ENCODE results near the gene SETBP1. TPM values are rescaled to one million over a fixed set of nuclear protein-coding genes. Genes with fewer than 3 reads are reported as not detected.
A peak's percentile ranks its signal among the peaks of the same experiment; 100 is the strongest.

Gene SETBP1
- total RNA-seq (2021; fragmentation: NEBNext Ultra II Directional; extraction: Animal tissue kit (Norgen Biotek cat#: 25700)), result 4.6 and 6.5 TPM in 2 replicates
- polyA plus RNA-seq (2011; rRNA removed), result 1.8 and 2.0 TPM in 2 replicates
- 1.7 TPM for polyA plus RNA-seq (2011; cell fraction: cytosol; rRNA removed)
- polyA plus RNA-seq (2011; cell fraction: nucleus; rRNA removed), result 5.8 TPM
- polyA plus RNA-seq (2012, experiment 1 of 2), result 1.6 to 2.1 TPM (median 1.8 TPM) in 4 replicates
- 0.30 TPM for polyA plus RNA-seq (2012, experiment 2 of 2)
- 1.2 TPM for polyA plus RNA-seq (2013, experiment 1 of 2)
- polyA plus RNA-seq (2013, experiment 2 of 2), result 1.3 TPM
- polyA minus RNA-seq (2011; rRNA and poly(A)+ RNA removed), result 8.7 and 8.9 TPM in 2 replicates
- polyA minus RNA-seq (2011; cell fraction: cytosol; rRNA and poly(A)+ RNA removed), result 3.9 TPM
- polyA minus RNA-seq (2011; cell fraction: nucleus; rRNA and poly(A)+ RNA removed), result 29.7 TPM
- long read RNA-seq, experiment 1, partial matches to known transcripts, result 0 of 2 reads
- long read RNA-seq, experiment 1, other reads (novel, unspliced or antisense), result 2 of 2 reads
- long read RNA-seq, experiment 2, partial matches to known transcripts, result 0 of 3 reads
- long read RNA-seq, experiment 2, other reads (novel, unspliced or antisense), result 3 of 3 reads

DNA sequence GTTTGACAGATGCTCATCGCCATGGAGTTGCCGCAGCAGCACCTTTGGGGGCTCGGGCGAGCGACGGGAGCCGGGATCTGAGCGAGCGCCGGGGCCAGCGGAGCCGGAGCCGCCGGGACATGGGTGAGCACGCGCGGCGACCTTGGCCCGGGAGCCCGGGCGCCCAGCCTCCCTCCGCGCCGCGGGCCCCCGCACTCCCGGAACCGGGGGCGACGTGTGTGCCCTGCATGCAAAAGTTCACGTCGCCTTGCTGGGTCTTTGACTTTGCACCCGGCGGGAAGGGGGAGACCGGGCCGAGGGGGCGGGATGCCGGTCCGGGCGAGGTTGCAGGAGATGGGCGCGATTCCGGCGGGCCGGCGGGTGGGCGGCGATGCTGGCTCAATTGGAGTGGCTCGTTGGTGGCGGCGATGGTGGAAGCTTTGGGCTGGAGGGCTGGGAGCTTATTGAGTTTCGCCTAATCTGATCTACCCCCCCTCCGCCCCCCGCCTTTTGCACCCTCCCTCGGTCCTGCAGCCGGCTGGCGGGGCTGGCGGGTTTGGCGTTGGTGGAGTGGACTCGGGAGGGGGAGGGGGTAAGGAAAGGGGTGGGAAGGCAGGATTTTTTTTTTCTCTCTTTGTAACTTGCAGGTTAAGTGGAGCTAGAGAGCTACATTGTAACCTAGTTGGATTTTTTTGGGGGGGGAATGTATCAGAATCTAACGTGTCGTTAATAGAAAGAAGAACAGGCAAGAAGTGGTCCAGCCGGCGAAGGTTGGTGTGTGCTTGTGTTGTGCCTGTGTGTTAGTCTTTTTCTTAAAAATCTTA lies at the start of gene SETBP1:
TSS of gene SETBP1 (plus strand) at position 616 of the 803 bp plus-strand sequence. CDS start 20,459 bp downstream, outside the sequence.
- Histone ChIP-seq H3K14ac (ENCODE audit: insufficient read length) (no peak within 1 kb of the TSS), H2AFZ (ENCODE audit: low read length) (0 out of 2 replicates have a peak within 1 kb of the TSS, but pooled peaks have one; percentile 20), H2BK15ac (ENCODE audit: low read length) (no peak within 1 kb of the TSS), H3K18ac (ENCODE audit: extremely low read depth, low read length) (peak within 1 kb of the TSS; percentile 82; the same call in 1 of the 2 replicates), H3K23ac (ENCODE audit: insufficient read length) (no peak within 1 kb of the TSS), H3K4me2 (ENCODE audit: insufficient read depth in 1 of 2, low read depth in 2 of 2, low read length in 2 of 2) (peak within 1 kb of the TSS; percentile 81 to 97), H2BK12ac (ENCODE audit: low read depth, low read length) (0 out of 2 replicates have a peak within 1 kb of the TSS, but pooled peaks have one; percentile 17), H3K4me1 (replicated peaks in 1 of 4; ENCODE audit: control insufficient read depth in 3 of 4, insufficient read depth in 4 of 4, low read length in 3 of 4) (peaks cover 4 to 20% (median 9%) of the 10 kb centered on the region in 4 experiments; a peak in 5 of 7 replicates), H3K9me3 (ENCODE audit: insufficient read depth in 2 of 2, low read depth in 1 of 2, low read length in 1 of 2) (no peaks in the 10 kb centered on the region), H3K27me3 (replicated peaks in 1 of 4; ENCODE audit: control insufficient read depth in 3 of 4, extremely low read depth in 1 of 4, insufficient read depth in 3 of 4, low read length in 3 of 4) (peaks cover 0 to 11% (median 8%) of the 10 kb centered on the region in 4 experiments; a peak in 5 of 7 replicates), H3K79me2 (ENCODE audit: control insufficient read depth in 1 of 2, insufficient read depth in 2 of 2, low read length in 2 of 2) (peaks cover 0 to 15% of the 10 kb centered on the region in 2 experiments; a peak in 3 of 4 replicates), H3K9ac (replicated peaks in 1 of 4; ENCODE audit: extremely low read depth in 1 of 4, low read depth in 3 of 4, low read length in 3 of 4) (peak within 1 kb of the TSS; percentile 28 to 78 (median 57); a peak in 6 of 7 replicates), H3K56ac (replicated peaks; ENCODE audit: insufficient read length, low read depth, low read length) (no peak within 1 kb of the TSS), H4K8ac (ENCODE audit: extremely low read depth, insufficient read depth, low read length) (peak within 1 kb of the TSS; percentile 62), H3K4ac (replicated peaks; ENCODE audit: insufficient read length, low read depth, low read length) (no peak within 1 kb of the TSS), H3K23me2 (ENCODE audit: low read depth, low read length) (peaks cover 14% of the 10 kb centered on the region), H3K4me3 (ENCODE audit: extremely low read depth in 1 of 4, insufficient read depth in 2 of 4, low read depth in 3 of 4, low read length in 4 of 4) (peak within 1 kb of the TSS; percentile 66 to 93 (median 75)), H2AK5ac (ENCODE audit: low read depth, low read length) (no peak within 1 kb of the TSS), H3K36me3 (ENCODE audit: control insufficient read depth in 2 of 4, insufficient read depth in 4 of 4, low read length in 3 of 4) (no peaks in the 10 kb centered on the region), H2BK5ac (ENCODE audit: low read depth, low read length) (no peak within 1 kb of the TSS), H4K5ac (ENCODE audit: insufficient read length, low read depth, low read length) (peak within 1 kb of the TSS; percentile 38), H4K91ac (replicated peaks; ENCODE audit: insufficient read length, low read length) (no peak within 1 kb of the TSS), H3K27ac (ENCODE audit: low read depth, low read length) (no peak within 1 kb of the TSS), H3K79me1 (ENCODE audit: low read depth, low read length) (no peaks in the 10 kb centered on the region), H4K20me1 (replicated peaks in 1 of 2; ENCODE audit: control insufficient read depth in 1 of 2, insufficient read depth in 2 of 2, low read length in 2 of 2) (peaks cover 0 to 3% of the 10 kb centered on the region in 2 experiments), H2BK120ac (replicated peaks; ENCODE audit: low read depth, low read length) (no peak within 1 kb of the TSS), H2BK20ac (ENCODE audit: low read length) (no peak within 1 kb of the TSS)
- ChIA-PET CTCF (ENCODE audit: partially characterized antibody) (interaction anchor here (0.6 kb wide), 1 partner anchor 9 kb away, joined by 3 read pairs; no protein-coding TSS in a partner anchor), POLR2A (ENCODE audit: partially characterized antibody) (interaction anchor here (1.3 kb wide), 1 partner anchor 16 kb away, joined by 3 read pairs; no protein-coding TSS in a partner anchor)
- FAIRE-seq (no peak), DNase-seq (ENCODE audit: low read depth in 1 of 2, low spot score in 2 of 2) (peak in 1 of 2 experiments; percentile 74)
- 1% methylated on average over 31 of the region's 64 CpGs; no CpG with 5 or more reads in 1 of the 2 experiments for WGBS, 2 experiments (ENCODE audit: extremely low coverage in 1 of 2, insufficient coverage in 1 of 2, insufficient read length in 1 of 2, insufficient replicate concordance in 2 of 2, low coverage in 1 of 2, low lambda C conversion rate in 2 of 2, missing lambda C conversion rate in 1 of 2)
- TF ChIP-seq RBBP5 (IDR thresholded peaks at IDR 0.05; ENCODE audit: borderline replicate concordance, low read depth, low read length) (peak; percentile 73; the same call in 1 of the 2 replicates), CEBPB (IDR thresholded peaks at IDR 0.05; ENCODE audit: low read depth, low read length) (no peak), SIX5 (IDR thresholded peaks at IDR 0.05; ENCODE audit: low read depth, low read length) (no peak), GTF2F1 (IDR thresholded peaks at IDR 0.05; ENCODE audit: borderline replicate concordance, low read depth, low read length) (no peak), CREB1 (IDR thresholded peaks at IDR 0.05) (no peak), SP1 (IDR thresholded peaks at IDR 0.05; ENCODE audit: low read depth, low read length) (no peak), RNF2 (IDR thresholded peaks at IDR 0.05; ENCODE audit: borderline replicate concordance, low read depth, low read length, missing control alignments, poor library complexity, severe bottlenecking) (peak; percentile 1), ATF3 (IDR thresholded peaks at IDR 0.05; ENCODE audit: insufficient read depth, low read depth, low read length) (no peak)

All from H1 (cell line).